ENCODE data around the gene NUCB1. TPM values are rescaled to one million over a fixed set of nuclear protein-coding genes. Genes with fewer than 3 reads are reported as not detected.

The NUCB1 gene
- total and polyA plus RNA-seq, 9 of the 15 experiments (the other 6 are each of a cell fraction or from before 2014, with no cell fraction given) = 3.1 to 153 (median 71.7) TPM

- no peak for TF ChIP-seq CBX8 (IDR thresholded peaks at IDR 0.05; ENCODE audit: borderline replicate concordance, extremely low read depth, low read depth, low read length, poor library complexity, severe bottlenecking)
- TF ChIP-seq MCM2 (IDR thresholded peaks at IDR 0.05; ENCODE audit: low read depth) = no peak
- peak; percentile 45; the same call in 1 of the 2 replicates for TF ChIP-seq FOXP4 (CRISPR knock-in tag; IDR thresholded peaks at IDR 0.05; ENCODE audit: borderline replicate concordance)
- TF ChIP-seq TAF9B (IDR thresholded peaks at IDR 0.05; ENCODE audit: partially characterized antibody) = no peak
- TF ChIP-seq ZHX1 (conservative IDR thresholded peaks at IDR 0.05; ENCODE audit: low read length) = no peak
- TF ChIP-seq, protein P1, sequence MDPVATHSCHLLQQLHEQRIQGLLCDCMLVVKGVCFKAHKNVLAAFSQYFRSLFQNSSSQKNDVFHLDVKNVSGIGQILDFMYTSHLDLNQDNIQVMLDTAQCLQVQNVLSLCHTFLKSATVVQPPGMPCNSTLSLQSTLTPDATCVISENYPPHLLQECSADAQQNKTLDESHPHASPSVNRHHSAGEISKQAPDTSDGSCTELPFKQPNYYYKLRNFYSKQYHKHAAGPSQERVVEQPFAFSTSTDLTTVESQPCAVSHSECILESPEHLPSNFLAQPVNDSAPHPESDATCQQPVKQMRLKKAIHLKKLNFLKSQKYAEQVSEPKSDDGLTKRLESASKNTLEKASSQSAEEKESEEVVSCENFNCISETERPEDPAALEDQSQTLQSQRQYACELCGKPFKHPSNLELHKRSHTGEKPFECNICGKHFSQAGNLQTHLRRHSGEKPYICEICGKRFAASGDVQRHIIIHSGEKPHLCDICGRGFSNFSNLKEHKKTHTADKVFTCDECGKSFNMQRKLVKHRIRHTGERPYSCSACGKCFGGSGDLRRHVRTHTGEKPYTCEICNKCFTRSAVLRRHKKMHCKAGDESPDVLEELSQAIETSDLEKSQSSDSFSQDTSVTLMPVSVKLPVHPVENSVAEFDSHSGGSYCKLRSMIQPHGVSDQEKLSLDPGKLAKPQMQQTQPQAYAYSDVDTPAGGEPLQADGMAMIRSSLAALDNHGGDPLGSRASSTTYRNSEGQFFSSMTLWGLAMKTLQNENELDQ (CRISPR knock-in tag; IDR thresholded peaks at IDR 0.05; ENCODE audit: borderline replicate concordance) = no peak
- no peak for TF ChIP-seq ZNF655 (CRISPR knock-in tag; IDR thresholded peaks at IDR 0.05)
- TF ChIP-seq BCL6 (CRISPR knock-in tag; IDR thresholded peaks at IDR 0.05) = no peak
- no peak for TF ChIP-seq ZNF311 (CRISPR knock-in tag; IDR thresholded peaks at IDR 0.05)
- TF ChIP-seq COPS2 (conservative IDR thresholded peaks at IDR 0.05) = no peak
- no peak for TF ChIP-seq MAFF (IDR thresholded peaks at IDR 0.05; ENCODE audit: low read length)
- no peak for TF ChIP-seq MCM5 (IDR thresholded peaks at IDR 0.05; ENCODE audit: low read depth)
- TF ChIP-seq HBP1 (CRISPR knock-in tag; IDR thresholded peaks at IDR 0.05) = 0 out of 2 replicates have a peak, but pooled peaks have one; percentile 30
- TF ChIP-seq ZNF165 (CRISPR knock-in tag; IDR thresholded peaks at IDR 0.05; ENCODE audit: borderline replicate concordance) = no peak
- TF ChIP-seq NCOA4 (IDR thresholded peaks at IDR 0.05; ENCODE audit: partially characterized antibody) = no peak
- TF ChIP-seq, protein P2, sequence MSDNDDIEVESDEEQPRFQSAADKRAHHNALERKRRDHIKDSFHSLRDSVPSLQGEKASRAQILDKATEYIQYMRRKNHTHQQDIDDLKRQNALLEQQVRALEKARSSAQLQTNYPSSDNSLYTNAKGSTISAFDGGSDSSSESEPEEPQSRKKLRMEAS (CRISPR knock-in tag; IDR thresholded peaks at IDR 0.05) = no peak
These were observed 630 bp downstream of the NUCB1 start (continued) for GRCh38 chr19:48900477-48901406.
